MCF 10A (cell line): Measurements from ENCODE around the gene MAEA. TPM values are rescaled to one million over a fixed set of nuclear protein-coding genes. Genes with fewer than 3 reads are reported as not detected.
"Not testable (repeated sequence)": the region's sequence is repeated elsewhere in the genome, so short reads cannot be mapped to it uniquely, and the experiment has no call there.

Experiments used
- BruUV-seq: library from RNA; stranded (reverse); fragments of 400-500 nt; replicated peaks from 2 replicates; lab custom pipeline; 2021; lab: Mats Ljungman, UMichigan
- CTCF ChIA-PET: fragments of 300-600 bp; sonication (Branson Sonifier 250); formaldehyde crosslinking; extraction: SDS; loops from one replicate; lab custom pipeline; 2021; ENCODE audit warnings: antibody characterized with exemption, inconsistent platforms; lab: Yijun Ruan, JAX
- POLR2A ChIA-PET: fragments of 300-600, 350-650 bp; sonication (Branson Sonifier 250); formaldehyde crosslinking; extraction: SDS; loops from one replicate; lab custom pipeline; 2020; ENCODE audit warnings: antibody characterized with exemption, inconsistent platforms; lab: Yijun Ruan, JAX
- DNase-seq: peaks from one replicate; pipeline ENCODE4 v3.0.0-alpha.2; 2018; ENCODE audit not compliant: unreplicated experiment
- H3K27ac Mint-ChIP-seq: one replicate; pipeline ENCODE4 v1.8.0; 2022; ENCODE audit warnings: mild to moderate bottlenecking, low read depth, mixed read lengths; ENCODE audit not compliant: unreplicated experiment
- H3K27me3 Mint-ChIP-seq: one replicate; pipeline ENCODE4 v1.8.0; 2022; ENCODE audit warnings: mixed read lengths; ENCODE audit not compliant: insufficient read depth, unreplicated experiment
- H3K36me3 Mint-ChIP-seq: one replicate; pipeline ENCODE4 v1.8.0; 2022; ENCODE audit warnings: mild to moderate bottlenecking, moderate library complexity, mixed read lengths; ENCODE audit not compliant: insufficient read depth, unreplicated experiment
- H3K4me1 Mint-ChIP-seq: one replicate; pipeline ENCODE4 v1.8.0; 2022; ENCODE audit warnings: mixed read lengths; ENCODE audit not compliant: insufficient read depth, unreplicated experiment
- H3K4me3 Mint-ChIP-seq: one replicate; pipeline ENCODE4 v1.8.0; 2022; ENCODE audit warnings: mild to moderate bottlenecking, moderate library complexity, mixed read lengths; ENCODE audit not compliant: unreplicated experiment
- H3K9me3 Mint-ChIP-seq: one replicate; pipeline ENCODE4 v1.8.0; 2022; ENCODE audit warnings: mixed read lengths; ENCODE audit not compliant: unreplicated experiment
- intact Hi-C: fragments of 100-400 bp; cut with micrococcal nuclease; formaldehyde crosslinking; loops from 2 replicates; pipeline ENCODE4 v1.14.1; 2022
- total RNA-seq: library from RNA; stranded (reverse); gene quantifications from 2 replicates; pipeline ENCODE4 v1.2.3, GENCODE V29; 2022
- TF ChIP-seq, protein P1 (sequence below): fragments of 200-600 bp; IDR thresholded peaks from one replicate; pipeline ENCODE4 v1.8.0; 2022; ENCODE audit warnings: antibody characterized with exemption, mild to moderate bottlenecking; ENCODE audit not compliant: unreplicated experiment

MAEA gene
- total RNA-seq, 1 experiment from 2014 or later: 89.6 TPM

DNA sequence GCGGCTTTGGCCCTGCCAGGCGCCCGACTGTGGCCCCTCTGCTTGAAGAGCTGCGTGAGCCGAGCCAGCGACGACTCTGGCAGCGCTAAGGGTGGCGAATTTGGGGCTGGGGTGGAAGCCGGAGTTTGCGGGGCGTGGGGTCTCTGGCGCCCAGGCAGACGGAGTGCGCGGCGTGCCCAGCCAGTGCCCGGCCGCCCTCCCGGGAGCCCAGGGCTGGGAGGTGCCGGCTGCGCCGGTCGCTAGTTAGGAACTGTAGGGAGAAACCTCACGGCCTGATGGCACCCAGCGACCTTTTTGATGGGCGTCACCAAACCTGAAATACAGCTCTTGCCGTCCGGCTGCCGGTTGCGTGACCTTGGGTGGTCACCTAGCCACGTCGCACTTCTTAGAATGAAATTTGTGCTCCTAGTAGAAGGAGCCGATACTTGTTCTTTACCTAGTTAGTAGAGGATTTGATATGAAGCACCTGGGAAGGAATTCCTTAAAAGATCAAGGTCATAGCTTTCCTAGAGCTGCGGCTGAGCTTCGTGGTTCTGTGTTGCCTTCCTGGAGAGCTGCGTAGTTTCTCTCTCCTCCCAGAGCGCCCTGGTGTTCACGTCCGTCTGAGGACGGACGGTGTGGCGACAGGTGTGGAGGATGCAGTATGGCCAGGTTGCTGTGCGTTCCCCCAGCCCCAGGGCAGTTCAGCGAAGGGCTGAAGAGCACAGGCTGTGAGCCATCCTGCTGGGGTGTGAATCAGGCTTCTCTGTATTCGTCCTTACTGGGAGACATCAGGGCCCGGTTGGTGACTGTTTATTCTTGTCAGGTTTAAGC, 680 bp downstream of the MAEA start:
- Mint-ChIP-seq H3K9me3 (peaks cover 8% of the 10 kb centered on the region), H3K27ac (peak overlapping the region; percentile 95), H3K36me3 (peaks cover 7% of the 10 kb centered on the region), H3K4me1 (peaks cover 22% of the 10 kb centered on the region), H3K4me3 (peak overlapping the region; percentile 95), H3K27me3 (no peaks in the 10 kb centered on the region)
- TF ChIP-seq, protein P1, sequence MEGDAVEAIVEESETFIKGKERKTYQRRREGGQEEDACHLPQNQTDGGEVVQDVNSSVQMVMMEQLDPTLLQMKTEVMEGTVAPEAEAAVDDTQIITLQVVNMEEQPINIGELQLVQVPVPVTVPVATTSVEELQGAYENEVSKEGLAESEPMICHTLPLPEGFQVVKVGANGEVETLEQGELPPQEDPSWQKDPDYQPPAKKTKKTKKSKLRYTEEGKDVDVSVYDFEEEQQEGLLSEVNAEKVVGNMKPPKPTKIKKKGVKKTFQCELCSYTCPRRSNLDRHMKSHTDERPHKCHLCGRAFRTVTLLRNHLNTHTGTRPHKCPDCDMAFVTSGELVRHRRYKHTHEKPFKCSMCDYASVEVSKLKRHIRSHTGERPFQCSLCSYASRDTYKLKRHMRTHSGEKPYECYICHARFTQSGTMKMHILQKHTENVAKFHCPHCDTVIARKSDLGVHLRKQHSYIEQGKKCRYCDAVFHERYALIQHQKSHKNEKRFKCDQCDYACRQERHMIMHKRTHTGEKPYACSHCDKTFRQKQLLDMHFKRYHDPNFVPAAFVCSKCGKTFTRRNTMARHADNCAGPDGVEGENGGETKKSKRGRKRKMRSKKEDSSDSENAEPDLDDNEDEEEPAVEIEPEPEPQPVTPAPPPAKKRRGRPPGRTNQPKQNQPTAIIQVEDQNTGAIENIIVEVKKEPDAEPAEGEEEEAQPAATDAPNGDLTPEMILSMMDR: no peak
- ChIA-PET CTCF (interaction anchor here (0.6 to 2.2 kb wide), 5 partner anchors 10 to 526 kb away, joined by 3 to 15 read pairs (median 9); partner anchors contain the start of gene UVSSA), POLR2A (interaction anchor here (0.6 to 5.0 kb wide), 15 partner anchors 10 to 1245 kb away, joined by 3 to 87 read pairs (median 4); partner anchors contain the start of genes CTBP1, SLBP and UVSSA)
- BruUV-seq: TSS peak; percentile 35
- DNase-seq: peak; percentile 21
- intact Hi-C loops: no loop called here

DNA sequence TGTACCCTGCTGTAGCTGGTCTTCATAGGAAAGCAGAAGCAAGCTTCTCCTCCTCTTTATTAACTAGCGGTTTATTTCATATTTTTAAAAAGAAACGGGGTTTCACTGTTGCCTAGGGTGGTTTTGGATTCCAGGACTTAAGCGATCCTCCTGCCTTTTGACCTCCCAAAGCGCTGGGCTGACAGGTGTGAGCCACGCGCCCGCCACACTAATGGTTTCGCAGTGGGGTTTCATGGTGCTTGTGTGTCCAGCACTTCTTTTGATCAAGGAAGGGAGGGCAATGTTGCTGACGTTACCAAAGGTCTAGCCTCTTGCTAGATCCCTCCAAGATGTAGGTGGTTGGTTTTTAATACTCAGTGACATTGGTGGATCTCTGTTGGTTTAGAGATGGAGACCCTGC, 1.4 kb downstream of the MAEA start:
- no peak for DNase-seq
- BruUV-seq: no TSS peak
- TF ChIP-seq, protein P1: no peak
- Mint-ChIP-seq H3K36me3 (peaks cover 7% of the 10 kb centered on the region), H3K4me3 (peak overlapping the region; percentile 95), H3K27ac (peak overlapping the region; percentile 95), H3K27me3 (no peaks in the 10 kb centered on the region), H3K4me1 (peaks cover 22% of the 10 kb centered on the region), H3K9me3 (peaks cover 5% of the 10 kb centered on the region)
- ChIA-PET POLR2A (interaction anchor here (0.7 to 5.0 kb wide), 10 partner anchors 9 to 280 kb away, joined by 3 to 87 read pairs (median 6); partner anchors contain the start of genes CTBP1, FGFRL1 and UVSSA), CTCF (interaction anchor here (0.5 to 2.2 kb wide), 4 partner anchors 10 to 228 kb away, joined by 4 to 15 read pairs (median 10); partner anchors contain the start of gene UVSSA)
- intact Hi-C loops: no loop called here

DNA sequence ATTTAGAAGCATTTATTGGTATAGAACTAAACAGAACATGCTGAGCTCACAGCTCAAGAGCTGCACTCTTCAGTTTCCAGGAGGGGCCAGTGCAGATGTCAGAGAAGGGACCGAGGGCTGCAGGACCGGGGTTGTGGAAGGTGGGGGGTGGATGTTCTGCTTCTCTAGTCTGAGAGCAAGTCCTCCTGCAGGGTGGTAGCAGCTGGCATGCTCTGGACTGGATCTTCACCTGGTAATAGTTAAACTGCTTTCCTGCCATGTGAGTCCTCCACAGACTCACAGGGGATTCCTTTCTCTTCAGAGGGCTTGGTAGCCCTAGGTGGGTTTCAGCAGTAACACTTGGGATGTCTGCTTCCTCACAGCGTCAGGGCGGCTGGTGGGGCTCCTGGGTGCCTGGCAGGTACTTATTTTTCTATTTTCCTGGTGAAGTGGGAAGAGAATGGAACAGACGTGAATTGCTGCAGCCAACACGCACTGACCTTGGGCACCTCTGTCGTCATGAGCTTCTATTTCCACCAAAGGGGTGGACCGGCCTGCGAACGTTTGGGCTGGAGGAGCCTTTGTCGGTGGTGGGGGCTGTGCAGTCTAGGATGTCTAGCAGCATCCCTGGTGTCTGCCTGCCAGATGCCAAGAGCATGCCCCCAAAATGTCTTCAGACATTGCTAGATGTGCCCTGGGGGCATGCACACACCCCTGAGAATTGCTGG, 2.5 kb downstream of the MAEA start:
- Mint-ChIP-seq H3K4me1 (peaks cover 30% of the 10 kb centered on the region), H3K9me3 (no peaks in the 10 kb centered on the region), H3K27ac (peak overlapping the region; percentile 95), H3K36me3 (peaks cover 7% of the 10 kb centered on the region), H3K4me3 (peak overlapping the region; percentile 95), H3K27me3 (no peaks in the 10 kb centered on the region)
- POLR2A ChIA-PET: interaction anchor here (1.2 to 5.0 kb wide), 6 partner anchors 8 to 55 kb away, joined by 3 to 87 read pairs (median 44); partner anchors contain the start of genes CTBP1 and UVSSA
- CTCF ChIA-PET: interaction anchor here (0.9 to 2.2 kb wide), 3 partner anchors 9 to 54 kb away, joined by 3 to 9 read pairs (median 4); no protein-coding TSS in a partner anchor
- TF ChIP-seq, protein P1: no peak
- no peak for DNase-seq
- intact Hi-C loops: no loop called here
- BruUV-seq: no TSS peak

DNA sequence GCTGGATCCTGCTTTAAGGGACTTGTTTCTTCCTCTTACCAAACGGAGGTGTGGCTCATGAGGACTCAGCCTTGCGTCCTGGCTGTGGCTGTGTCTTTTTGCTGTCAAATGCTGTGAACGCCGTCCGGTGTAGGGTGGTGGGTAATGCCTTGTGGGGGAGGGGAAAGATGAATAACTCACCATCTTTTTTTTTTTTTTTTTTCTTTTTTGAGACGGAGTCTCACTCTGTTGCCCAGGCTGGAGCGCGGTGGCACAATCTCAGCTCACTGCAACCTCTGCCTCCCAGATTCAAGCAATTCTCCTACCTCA, 3.0 kb downstream of the MAEA start:
- ChIA-PET CTCF (interaction anchor here (1.0 kb wide), 1 partner anchor 25 kb away, joined by 3 read pairs; no protein-coding TSS in a partner anchor), POLR2A (interaction anchor here (1.2 to 5.0 kb wide), 3 partner anchors 8 to 37 kb away, joined by 3 to 87 read pairs (median 47); no protein-coding TSS in a partner anchor)
- H3K4me3 Mint-ChIP-seq, H3K27me3 Mint-ChIP-seq, H3K36me3 Mint-ChIP-seq, intact Hi-C loops, BruUV-seq, DNase-seq, H3K27ac Mint-ChIP-seq, H3K9me3 Mint-ChIP-seq: not testable (repeated sequence)
- peaks cover 30% of the 10 kb centered on the region for H3K4me1 Mint-ChIP-seq
